NCI-H526 (cell line): ENCODE data around the gene ENTHD1.
A peak's percentile ranks its signal among the peaks of the same experiment; 100 is the strongest.

Experiments used
- DNase-seq, 2 experiments: peaks; one replicate each; lab custom pipeline; 2025; lab: John Stamatoyannopoulos, UW

The ENTHD1 gene

DNA sequence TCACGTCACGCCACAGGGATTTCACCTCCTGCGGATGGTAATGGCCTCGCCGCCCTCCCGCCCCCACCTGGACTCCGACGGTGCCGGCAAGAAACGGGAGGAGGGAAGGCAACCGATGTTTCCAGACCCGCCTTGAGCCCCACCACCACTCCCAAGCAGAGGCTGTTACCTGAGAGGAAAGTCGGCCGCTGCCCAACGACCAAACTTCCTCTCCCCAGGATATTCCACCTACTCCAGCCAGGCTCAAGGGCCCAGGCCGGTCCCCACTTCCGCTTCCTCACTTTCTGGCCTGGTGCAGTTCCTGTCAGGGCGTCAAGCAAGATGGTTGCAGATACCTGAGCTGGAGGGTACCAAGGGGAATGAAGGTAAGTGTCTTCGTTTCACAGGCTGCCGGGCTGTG is at the start of gene ENTHD1:
Gene ENTHD1 (minus strand): TSS at position 235 of the 400 bp plus-strand sequence. CDS start 6,012 bp downstream, outside the sequence.
- DNase-seq = no peak

GRCh38 chr22:39943337-39943736 is 49.8 kb upstream of the ENTHD1 start:
- DNase-seq = peak in 1 of 2 experiments; percentile 13

DNA sequence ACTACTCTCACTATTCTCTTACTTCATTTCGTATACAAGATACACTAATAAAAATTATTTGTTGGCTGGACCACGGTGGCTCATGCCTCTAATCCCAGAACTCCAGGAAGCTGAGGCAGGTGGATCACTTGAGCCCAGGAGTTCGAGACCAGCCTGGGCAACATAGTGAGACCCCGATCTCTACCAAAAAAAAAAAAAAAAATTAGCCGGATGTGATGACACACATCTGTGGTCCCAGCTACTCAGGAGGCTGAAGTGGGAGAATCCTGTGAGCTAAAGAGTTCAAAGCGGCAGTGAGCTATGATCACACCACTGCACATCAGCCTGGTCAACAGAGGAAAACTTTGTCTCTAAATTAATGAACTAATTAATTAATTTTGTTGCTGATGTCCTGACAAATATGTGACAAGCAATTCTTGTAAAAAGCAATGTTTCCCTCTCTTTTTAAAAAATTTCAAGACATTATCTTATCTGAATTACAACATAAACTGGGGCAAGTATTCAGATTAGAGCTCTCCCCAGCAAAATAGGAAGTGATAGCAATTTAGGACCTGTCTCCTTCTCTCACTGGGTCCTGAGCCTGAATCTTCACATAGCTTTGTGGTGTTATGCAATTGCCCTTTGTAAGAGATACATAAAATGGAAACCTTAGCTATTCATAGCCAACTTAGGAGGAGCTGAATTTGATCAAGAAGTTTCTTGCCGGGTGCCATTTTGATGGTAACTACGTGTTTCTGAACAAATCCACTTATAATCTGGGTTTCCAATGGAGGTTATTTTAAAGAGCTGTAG is 49.1 kb upstream of the ENTHD1 start:
- no peak for DNase-seq

GRCh38 chr22:39941601-39942000 is 48.0 kb upstream of the ENTHD1 start:
- peak in 1 of 2 experiments; percentile 81 for DNase-seq

DNA sequence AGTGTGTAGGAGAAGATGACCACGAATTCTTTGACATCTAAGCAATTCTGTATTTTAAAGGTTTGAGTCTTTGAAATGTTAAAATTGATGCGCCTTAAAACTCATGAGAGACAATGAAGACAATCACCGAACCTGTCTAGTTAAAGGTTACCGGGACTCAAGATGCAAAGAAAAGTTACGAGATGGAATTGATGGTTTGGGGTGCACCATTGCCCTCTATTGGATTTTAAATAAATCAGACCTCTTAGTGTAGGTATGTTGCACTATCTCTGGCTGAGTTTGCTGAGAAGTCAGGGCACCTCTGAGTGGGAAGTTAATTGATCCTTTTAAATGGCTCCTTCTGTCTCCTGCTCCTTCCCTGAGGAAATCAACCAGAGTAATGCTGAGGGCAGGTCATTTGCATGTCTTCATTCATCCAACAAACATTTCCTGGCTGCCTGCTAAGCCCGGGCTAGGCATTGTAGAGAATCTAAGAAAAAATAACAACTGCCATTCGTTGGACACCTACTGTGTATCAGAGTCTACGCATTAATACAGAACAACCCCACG is 47.3 kb upstream of the ENTHD1 start:
- peak in 1 of 2 experiments; percentile 29 for DNase-seq

DNA sequence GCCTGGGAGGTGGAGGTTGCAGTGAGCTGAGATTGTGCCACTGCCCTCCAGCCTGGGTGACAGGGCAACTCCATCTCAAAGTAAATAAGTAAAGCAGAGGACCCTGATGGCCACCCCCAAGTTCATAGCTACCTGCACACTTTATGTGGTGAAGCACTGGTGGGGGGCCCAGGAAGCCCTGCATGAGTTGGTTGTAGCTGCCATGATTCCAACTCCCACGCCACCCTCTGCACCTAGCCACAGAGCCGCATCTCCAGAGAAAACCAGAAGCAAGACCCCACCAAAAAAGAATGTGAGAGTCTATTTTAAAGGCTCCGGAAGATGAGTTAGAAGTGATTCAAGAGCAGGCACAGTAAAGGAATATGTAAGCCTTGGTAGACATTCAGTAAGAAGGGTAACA is 46.3 kb upstream of the ENTHD1 start:
- no peak for DNase-seq

GRCh38 chr22:39938509-39939111 is 45.0 kb upstream of the ENTHD1 start:
- no peak for DNase-seq

GRCh38 chr22:39937906-39938305 is 44.3 kb upstream of the ENTHD1 start:
- DNase-seq = no peak

GRCh38 chr22:39936523-39937145 is 43.1 kb upstream of the ENTHD1 start:
- DNase-seq = no peak

DNA sequence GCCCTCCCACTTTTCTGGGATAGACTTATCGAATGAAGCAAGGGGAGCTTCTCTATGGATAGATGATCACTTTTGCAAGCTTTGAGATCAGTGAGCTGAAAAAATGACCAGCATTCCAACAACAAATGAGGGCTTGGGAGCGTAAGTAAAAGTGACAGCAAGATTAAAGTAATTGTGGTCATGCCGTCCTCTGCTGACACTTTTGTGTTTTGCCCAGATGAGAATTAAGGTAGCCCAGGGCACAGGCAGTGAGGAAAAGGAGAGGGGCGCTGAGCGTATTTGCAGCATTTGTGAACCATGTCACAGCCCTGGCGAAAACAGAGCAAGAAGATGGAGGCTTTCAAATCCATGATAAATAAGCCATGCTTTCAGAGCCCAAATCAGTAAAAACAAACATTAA is 42.1 kb upstream of the ENTHD1 start:
- DNase-seq = no peak

GRCh38 chr22:39935116-39935515 is 41.6 kb upstream of the ENTHD1 start:
- DNase-seq = no peak

GRCh38 chr22:39933741-39934140 is 40.2 kb upstream of the ENTHD1 start:
- no peak for DNase-seq

DNA sequence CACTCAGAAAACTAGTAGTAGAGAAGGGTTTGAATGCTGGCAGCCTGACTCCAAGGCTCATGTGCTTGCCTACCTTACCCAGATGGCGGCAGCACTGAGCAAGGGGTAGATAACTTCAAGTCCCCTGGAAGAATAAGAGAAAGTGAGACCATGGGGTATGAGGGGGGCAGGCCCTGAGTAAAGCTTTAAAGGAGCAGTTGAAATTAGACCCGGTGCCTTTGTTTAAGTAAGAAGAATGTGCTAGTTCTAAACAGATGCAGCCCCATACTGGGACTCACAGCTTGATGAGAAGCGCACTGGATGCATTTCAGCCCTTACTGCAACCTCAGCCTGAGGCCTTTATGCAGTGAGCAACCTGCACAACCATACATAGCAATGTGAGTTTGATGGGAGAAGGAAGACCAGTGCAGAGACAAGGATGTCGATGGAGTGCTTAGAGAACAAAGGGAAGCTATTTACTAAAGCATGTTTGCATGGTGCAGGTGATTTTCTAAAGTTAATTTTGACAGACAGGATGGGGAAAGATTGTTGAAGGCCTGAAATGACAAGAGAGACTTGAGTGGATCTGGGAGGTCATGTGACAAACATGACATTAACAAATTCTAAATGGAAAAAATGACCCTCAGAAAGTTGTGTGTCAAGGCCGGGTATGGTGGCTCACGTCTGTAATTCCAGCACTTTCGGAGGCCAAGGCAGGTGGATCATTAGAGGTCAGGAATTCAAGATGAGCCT is 39.5 kb upstream of the ENTHD1 start:
- DNase-seq = peak in 1 of 2 experiments; percentile 16

DNA sequence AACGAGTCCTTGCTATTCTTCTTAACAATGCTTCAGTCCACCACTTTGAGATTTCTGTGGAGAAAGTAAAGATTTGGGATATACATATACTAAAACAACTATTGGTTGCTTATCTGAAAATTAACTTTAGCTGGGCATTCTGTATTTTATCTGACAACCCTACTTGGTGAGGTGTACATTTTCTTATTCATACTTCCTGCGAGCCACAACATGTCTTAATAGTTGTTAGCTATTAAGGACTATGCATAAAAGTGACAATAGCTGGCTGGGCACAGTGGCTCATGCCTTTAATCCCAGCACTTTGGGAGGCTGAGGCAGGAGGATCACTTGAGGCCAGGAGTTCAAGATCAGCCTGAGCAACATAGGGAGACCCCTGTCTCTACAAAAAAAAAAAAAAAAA is 38.6 kb upstream of the ENTHD1 start:
- DNase-seq = no peak

DNA sequence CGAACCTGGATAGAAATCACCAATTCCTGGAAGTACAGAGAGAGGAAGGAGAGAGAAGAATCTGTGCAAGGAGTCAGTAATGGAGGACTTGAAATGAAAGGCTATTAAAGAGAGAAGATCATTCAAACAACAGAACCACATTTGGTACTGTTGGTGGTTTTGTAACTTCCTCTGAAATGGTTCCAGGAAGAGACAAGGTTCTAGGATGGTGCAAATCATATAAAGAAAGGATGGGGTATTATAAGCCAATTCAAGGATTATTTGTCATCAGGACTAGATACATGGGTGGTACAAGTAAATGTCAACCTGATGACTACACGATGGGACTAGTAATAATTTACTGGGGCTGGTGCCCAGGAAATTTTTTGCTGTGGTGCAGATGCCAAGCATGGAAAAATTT is 37.7 kb upstream of the ENTHD1 start:
- DNase-seq = no peak

GRCh38 chr22:39928536-39929520 is 35.3 kb upstream of the ENTHD1 start:
- no peak for DNase-seq

- DNase-seq = peak in 1 of 2 experiments; percentile 6
Measured at GRCh38 chr22:39927544-39927943, 34.0 kb upstream of the ENTHD1 start.

DNA sequence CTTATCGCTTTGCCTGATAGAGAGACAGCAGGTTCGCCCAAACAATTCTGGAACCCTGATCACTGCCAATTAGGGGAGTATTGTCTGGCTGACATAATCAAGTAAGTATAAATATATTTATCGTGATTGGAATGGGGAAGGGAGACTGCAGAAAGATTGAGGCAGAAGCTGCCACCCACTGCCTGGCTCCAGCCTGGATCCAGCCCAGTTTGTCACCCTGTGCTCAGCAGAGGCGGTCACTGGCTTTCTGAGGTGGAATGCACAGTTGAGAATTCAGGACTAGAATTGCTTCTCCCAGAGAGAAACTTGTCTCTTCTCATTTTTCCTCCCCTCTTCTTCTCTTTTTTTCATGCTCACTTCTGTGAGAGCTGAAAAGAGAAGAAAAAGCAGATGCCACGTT is 33.2 kb upstream of the ENTHD1 start:
- DNase-seq = no peak

- no peak for DNase-seq
Measured at GRCh38 chr22:39925909-39926679, 32.5 kb upstream of the ENTHD1 start.

DNA sequence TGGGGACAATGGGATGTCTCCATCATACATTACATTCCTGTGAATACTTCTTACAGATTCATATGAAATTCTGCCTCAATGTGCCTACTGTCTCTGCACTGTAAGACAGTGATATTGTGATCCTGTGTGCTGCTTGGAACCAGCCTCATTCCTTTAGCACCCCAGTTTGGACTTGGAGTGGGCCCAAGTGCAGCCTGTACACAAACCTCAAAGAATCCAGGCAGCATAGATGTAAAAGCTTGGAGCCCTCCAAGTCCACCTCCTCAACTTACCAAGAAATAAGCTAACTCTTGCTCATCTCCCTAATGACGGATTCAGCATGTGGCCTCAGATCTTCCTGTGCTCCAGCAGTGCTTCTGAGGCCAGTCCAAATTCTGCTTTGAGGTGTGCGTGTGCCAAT is 31.7 kb upstream of the ENTHD1 start:
- DNase-seq = no peak
